ENCODE measurements around the gene PHF12. TPM values are rescaled to one million over a fixed set of nuclear protein-coding genes. Genes with fewer than 3 reads are reported as not detected.

The PHF12 gene
- 10 to 100 TPM; 45.2 to 48.6 (median 47.8) TPM for total RNA-seq

GRCh38 chr17:28951428-28951990, at the start of gene PHF12:
Gene PHF12, minus strand, starts transcription at chr17:28951518. Its CDS starts 558 bp downstream, at chr17:28950960.
- Mint-ChIP-seq H3K27me3 (ENCODE audit: low read depth) (no peaks in the 10 kb centered on the region), H3K36me3 (ENCODE audit: insufficient read depth) (peaks cover 2% of the 10 kb centered on the region), H3K4me3 (peak within 1 kb of the TSS; percentile 93), H3K4me1 (ENCODE audit: low read depth) (peaks cover 21% of the 10 kb centered on the region), H3K9me3 (no peaks in the 10 kb centered on the region)
- ATAC-seq: peak; percentile 64 to 71
- DNase-seq: peak; percentile 99

GRCh38 chr17:29000973-29001372, 49.7 kb upstream of the PHF12 start:
- Mint-ChIP-seq H3K4me1 (ENCODE audit: low read depth) (peaks cover 2% of the 10 kb centered on the region), H3K9me3 (no peaks in the 10 kb centered on the region), H3K27me3 (ENCODE audit: low read depth) (peaks cover 40% of the 10 kb centered on the region), H3K36me3 (ENCODE audit: insufficient read depth) (no peaks in the 10 kb centered on the region), H3K4me3 (no peak overlapping the region)
- no peak for DNase-seq
- no peak for ATAC-seq

GRCh38 chr17:28999206-28999605, 47.9 kb upstream of the PHF12 start:
- no peak for DNase-seq
- Mint-ChIP-seq H3K4me1 (ENCODE audit: low read depth) (no peaks in the 10 kb centered on the region), H3K36me3 (ENCODE audit: insufficient read depth) (no peaks in the 10 kb centered on the region), H3K9me3 (no peaks in the 10 kb centered on the region), H3K27me3 (ENCODE audit: low read depth) (peaks cover 27% of the 10 kb centered on the region), H3K4me3 (no peak overlapping the region)
- ATAC-seq: no peak

GRCh38 chr17:28997806-28998205, 46.5 kb upstream of the PHF12 start:
- DNase-seq (no peak), ATAC-seq (no peak)
- Mint-ChIP-seq H3K27me3 (ENCODE audit: low read depth) (peaks cover 13% of the 10 kb centered on the region), H3K36me3 (ENCODE audit: insufficient read depth) (no peaks in the 10 kb centered on the region), H3K4me1 (ENCODE audit: low read depth) (no peaks in the 10 kb centered on the region), H3K4me3 (no peak overlapping the region), H3K9me3 (no peaks in the 10 kb centered on the region)

- H3K4me1 Mint-ChIP-seq (ENCODE audit: low read depth): no peaks in the 10 kb centered on the region
- ATAC-seq (no peak), DNase-seq (no peak)
- no peaks in the 10 kb centered on the region for H3K9me3 Mint-ChIP-seq
- no peak overlapping the region for H3K4me3 Mint-ChIP-seq
- peaks cover 10% of the 10 kb centered on the region for H3K27me3 Mint-ChIP-seq (ENCODE audit: low read depth)
- no peaks in the 10 kb centered on the region for H3K36me3 Mint-ChIP-seq (ENCODE audit: insufficient read depth)
Observed at GRCh38 chr17:28996554-28997096, 45.3 kb upstream of the PHF12 start.

- Mint-ChIP-seq H3K36me3 (ENCODE audit: insufficient read depth) (no peaks in the 10 kb centered on the region), H3K4me1 (ENCODE audit: low read depth) (no peaks in the 10 kb centered on the region), H3K4me3 (no peak overlapping the region), H3K9me3 (no peaks in the 10 kb centered on the region), H3K27me3 (ENCODE audit: low read depth) (peaks cover 9% of the 10 kb centered on the region)
- ATAC-seq: no peak
- DNase-seq: no peak
Observed at GRCh38 chr17:28993645-28994426, 42.5 kb upstream of the PHF12 start.

- Mint-ChIP-seq H3K4me1 (ENCODE audit: low read depth) (no peaks in the 10 kb centered on the region), H3K9me3 (no peaks in the 10 kb centered on the region), H3K36me3 (ENCODE audit: insufficient read depth) (no peaks in the 10 kb centered on the region), H3K27me3 (ENCODE audit: low read depth) (peaks cover 9% of the 10 kb centered on the region), H3K4me3 (no peak overlapping the region)
- DNase-seq (no peak), ATAC-seq (no peak)
Observed at GRCh38 chr17:28992625-28993600, 41.6 kb upstream of the PHF12 start.

GRCh38 chr17:28992185-28992584, 40.9 kb upstream of the PHF12 start:
- no peak for ATAC-seq
- Mint-ChIP-seq H3K4me1 (ENCODE audit: low read depth) (no peaks in the 10 kb centered on the region), H3K4me3 (no peak overlapping the region)

GRCh38 chr17:28991779-28992178, 40.5 kb upstream of the PHF12 start:
- Mint-ChIP-seq H3K27me3 (ENCODE audit: low read depth) (peaks cover 5% of the 10 kb centered on the region), H3K4me3 (no peak overlapping the region), H3K9me3 (no peaks in the 10 kb centered on the region), H3K4me1 (ENCODE audit: low read depth) (no peaks in the 10 kb centered on the region), H3K36me3 (ENCODE audit: insufficient read depth) (no peaks in the 10 kb centered on the region)
- ATAC-seq: no peak
- no peak for DNase-seq

More at GRCh38 chr17:28992185-28992584, 40.9 kb upstream of the PHF12 start:
- Mint-ChIP-seq H3K9me3 (no peaks in the 10 kb centered on the region), H3K27me3 (ENCODE audit: low read depth) (peaks cover 9% of the 10 kb centered on the region), H3K36me3 (ENCODE audit: insufficient read depth) (no peaks in the 10 kb centered on the region)
- DNase-seq: no peak

- H3K9me3 Mint-ChIP-seq: no peaks in the 10 kb centered on the region
- H3K4me1 Mint-ChIP-seq (ENCODE audit: low read depth): no peaks in the 10 kb centered on the region
- no peak for DNase-seq
- H3K4me3 Mint-ChIP-seq: no peak overlapping the region
- no peaks in the 10 kb centered on the region for H3K36me3 Mint-ChIP-seq (ENCODE audit: insufficient read depth)
- no peak for ATAC-seq
- H3K27me3 Mint-ChIP-seq (ENCODE audit: low read depth): no peaks in the 10 kb centered on the region
Observed at GRCh38 chr17:28989028-28989427, 37.7 kb upstream of the PHF12 start.

GRCh38 chr17:28988475-28988874, 37.2 kb upstream of the PHF12 start:
- H3K9me3 Mint-ChIP-seq: no peaks in the 10 kb centered on the region
- no peak for ATAC-seq
- no peak overlapping the region for H3K4me3 Mint-ChIP-seq
- DNase-seq: no peak
- H3K27me3 Mint-ChIP-seq (ENCODE audit: low read depth): no peaks in the 10 kb centered on the region
- H3K36me3 Mint-ChIP-seq (ENCODE audit: insufficient read depth): no peaks in the 10 kb centered on the region
- peaks cover 4% of the 10 kb centered on the region for H3K4me1 Mint-ChIP-seq (ENCODE audit: low read depth)

- no peaks in the 10 kb centered on the region for H3K36me3 Mint-ChIP-seq (ENCODE audit: insufficient read depth)
- no peak overlapping the region for H3K4me3 Mint-ChIP-seq
- no peak for ATAC-seq
- H3K27me3 Mint-ChIP-seq (ENCODE audit: low read depth): no peaks in the 10 kb centered on the region
- no peaks in the 10 kb centered on the region for H3K9me3 Mint-ChIP-seq
- no peak for DNase-seq
- peaks cover 19% of the 10 kb centered on the region for H3K4me1 Mint-ChIP-seq (ENCODE audit: low read depth)
Observed at GRCh38 chr17:28986714-28987655, 35.7 kb upstream of the PHF12 start.

GRCh38 chr17:28985950-28986713, 34.8 kb upstream of the PHF12 start:
- peaks cover 23% of the 10 kb centered on the region for H3K4me1 Mint-ChIP-seq (ENCODE audit: low read depth)
- H3K4me3 Mint-ChIP-seq: no peak overlapping the region
- ATAC-seq: no peak
- no peaks in the 10 kb centered on the region for H3K9me3 Mint-ChIP-seq
- no peaks in the 10 kb centered on the region for H3K27me3 Mint-ChIP-seq (ENCODE audit: low read depth)
- no peak for DNase-seq
- H3K36me3 Mint-ChIP-seq (ENCODE audit: insufficient read depth): no peaks in the 10 kb centered on the region
